PC-3 (cell line): ENCODE results near the gene SPAG4. TPM values are rescaled to one million over a fixed set of nuclear protein-coding genes. Genes with fewer than 3 reads are reported as not detected.

Experiments used
- ATAC-seq: fragments of 200-7000 bp; cut with Tn5 transposase; 2 replicates; pipeline ENCODE4 v1.9.1; 2020; ENCODE audit warnings: mild to moderate bottlenecking, moderate library complexity
- BruUV-seq: library from RNA; stranded (reverse); fragments of 400-500 nt; replicated peaks from 2 replicates; lab custom pipeline; 2021; lab: Mats Ljungman, UMichigan
- CTCF ChIA-PET: fragments of 300-600 bp; sonication (Branson Sonifier 250); formaldehyde crosslinking; loops from one replicate; lab custom pipeline; 2022; ENCODE audit warnings: antibody characterized with exemption; lab: Charles Lee
- POLR2A ChIA-PET: fragments of 300-600 bp; sonication (Branson Sonifier 250); formaldehyde crosslinking; loops from one replicate; lab custom pipeline; 2022; ENCODE audit warnings: antibody characterized with exemption; ENCODE audit not compliant: unreplicated experiment; lab: Charles Lee
- DNase-seq: peaks from one replicate; pipeline ENCODE4 v3.0.0-alpha.2; 2015
- H2AFZ ChIP-seq: fragments of 300-600 bp; sonication (generic); 2 replicates; pipeline ENCODE4 v1.6.0; 2016; ENCODE audit warnings: antibody characterized with exemption, low read length
- H3F3A ChIP-seq: fragments of 300-600 bp; sonication (generic); one replicate; pipeline ENCODE4 v1.6.0; 2017; ENCODE audit warnings: antibody characterized with exemption, low read length, control low read depth, mild to moderate bottlenecking; ENCODE audit not compliant: unreplicated experiment
- H3K27ac ChIP-seq: fragments of 300-600 bp; sonication (generic); 2 replicates; pipeline ENCODE4 v1.5.1; 2016; ENCODE audit warnings: mild to moderate bottlenecking, low read length
- H3K27me3 ChIP-seq: fragments of 300-600 bp; sonication (generic); 2 replicates; pipeline ENCODE4 v1.6.1; 2016; ENCODE audit warnings: low read length, mixed read lengths
- H3K36me3 ChIP-seq: fragments of 300-600 bp; sonication (generic); 2 replicates; pipeline ENCODE4 v1.6.1; 2016; ENCODE audit warnings: low read depth, mixed run types, low read length, mixed read lengths
- H3K4me1 ChIP-seq: fragments of 300-600 bp; sonication (generic); 2 replicates; pipeline ENCODE4 v1.5.1; 2016; ENCODE audit warnings: low read length; ENCODE audit not compliant: insufficient read depth
- H3K4me2 ChIP-seq: fragments of 300-600 bp; sonication (generic); 2 replicates; pipeline ENCODE4 v1.6.0; 2016; ENCODE audit warnings: low read length
- H3K4me3 ChIP-seq: fragments of 300-600 bp; sonication (generic); 2 replicates; pipeline ENCODE4 v1.5.1; 2016; ENCODE audit warnings: mild to moderate bottlenecking, low read length, mixed read lengths
- H3K79me2 ChIP-seq: fragments of 300-600 bp; sonication (generic); 2 replicates; pipeline ENCODE4 v1.6.1; 2017; ENCODE audit warnings: low read length, mixed read lengths
- H3K9ac ChIP-seq: fragments of 300-600 bp; sonication (generic); 2 replicates; pipeline ENCODE4 v1.6.0; 2016; ENCODE audit warnings: mild to moderate bottlenecking, low read length
- H3K9me2 ChIP-seq: fragments of 300-600 bp; sonication (generic); replicated peaks from 2 replicates; pipeline ENCODE4 v1.6.1; 2016; ENCODE audit warnings: mixed run types, low read length, mixed read lengths
- H3K9me3 ChIP-seq: fragments of 300-600 bp; sonication (generic); 2 replicates; pipeline ENCODE4 v1.6.1; 2016; ENCODE audit warnings: low read length, mixed read lengths
- H4K20me1 ChIP-seq: fragments of 300-600 bp; sonication (generic); 2 replicates; pipeline ENCODE4 v1.6.1; 2016; ENCODE audit warnings: low read length, mixed read lengths
- CTCF ChIP-seq: fragments of 300-600 bp; sonication (generic); conservative IDR thresholded peaks from 2 replicates; pipeline ENCODE4 v1.5.1; 2017; ENCODE audit warnings: antibody characterized with exemption, low read depth, mild to moderate bottlenecking, low read length
- EZH2 ChIP-seq: fragments of 300-600 bp; sonication (generic); IDR thresholded peaks from one replicate; pipeline ENCODE4 v1.6.1; 2017; ENCODE audit warnings: antibody characterized with exemption, mild to moderate bottlenecking, low read length; ENCODE audit not compliant: unreplicated experiment
- EZH2phosphoT487 ChIP-seq: fragments of 300-600 bp; sonication (generic); IDR thresholded peaks from 2 replicates; pipeline ENCODE4 v1.6.1; 2018; ENCODE audit warnings: mild to moderate bottlenecking, antibody characterized with exemption, low read length, borderline replicate concordance
- intact Hi-C: fragments of 100-400 bp; cut with micrococcal nuclease; formaldehyde crosslinking; loops from 2 replicates; pipeline ENCODE4 v1.9.0; 2023
- total RNA-seq: library from RNA; depleted of rRNA; stranded (reverse); fragments of >200 nt; gene quantifications from 2 replicates; pipeline ENCODE4 v1.2.3, GENCODE V29; 2014

SPAG4 gene
- total RNA-seq, 1 experiment from 2014 or later: 9.7 TPM

GRCh38 chr20:35654415-35654814 is 38.8 kb downstream of the SPAG4 start:
- H3F3A ChIP-seq: peaks cover 3% of the 10 kb centered on the region
- BruUV-seq: no TSS peak
- no peaks in the 10 kb centered on the region for H3K9me3 ChIP-seq
- ChIA-PET POLR2A (no interaction called here), CTCF (no interaction called here)
- no peak overlapping the region for H3K4me2 ChIP-seq
- H3K9ac ChIP-seq: no peak overlapping the region
- no peak for TF ChIP-seq EZH2phosphoT487
- no peak for TF ChIP-seq CTCF
- TF ChIP-seq EZH2: no peak
- peaks cover 56% of the 10 kb centered on the region for H3K36me3 ChIP-seq
- H3K9me2 ChIP-seq: no peaks in the 10 kb centered on the region
- no peaks in the 10 kb centered on the region for H3K4me1 ChIP-seq
- H4K20me1 ChIP-seq: peaks cover 81% of the 10 kb centered on the region
- no peak overlapping the region for H2AFZ ChIP-seq
- H3K27me3 ChIP-seq: no peaks in the 10 kb centered on the region
- peaks cover 100% of the 10 kb centered on the region for H3K79me2 ChIP-seq
- H3K27ac ChIP-seq: no peak overlapping the region
- intact Hi-C loops: no loop called here
- H3K4me3 ChIP-seq: no peak overlapping the region
- ATAC-seq (no peak), DNase-seq (no peak)

- CTCF ChIA-PET: no interaction called here
- Histone ChIP-seq H3K36me3 (peaks cover 46% of the 10 kb centered on the region), H2AFZ (no peak overlapping the region), H3K9me2 (no peaks in the 10 kb centered on the region), H3K27me3 (no peaks in the 10 kb centered on the region), H3K4me3 (no peak overlapping the region), H4K20me1 (peaks cover 93% of the 10 kb centered on the region), H3K4me2 (no peak overlapping the region), H3K4me1 (peaks cover 25% of the 10 kb centered on the region), H3K27ac (no peak overlapping the region), H3F3A (peaks cover 3% of the 10 kb centered on the region), H3K9me3 (no peaks in the 10 kb centered on the region), H3K79me2 (peaks cover 100% of the 10 kb centered on the region), H3K9ac (no peak overlapping the region)
- no peak for ATAC-seq
- TF ChIP-seq CTCF (no peak), EZH2phosphoT487 (no peak), EZH2 (no peak)
- intact Hi-C loops: no loop called here
- BruUV-seq: no TSS peak
- POLR2A ChIA-PET: no interaction called here
- DNase-seq: no peak
Measured at GRCh38 chr20:35657271-35657670, 41.6 kb downstream of the SPAG4 start.

- Histone ChIP-seq H4K20me1 (peaks cover 81% of the 10 kb centered on the region), H3K36me3 (peaks cover 16% of the 10 kb centered on the region), H3F3A (peaks cover 3% of the 10 kb centered on the region), H3K9me3 (no peaks in the 10 kb centered on the region), H3K27ac (no peak overlapping the region), H3K4me2 (peak overlapping the region; percentile 97), H2AFZ (no peak overlapping the region), H3K27me3 (no peaks in the 10 kb centered on the region), H3K4me3 (peak overlapping the region; percentile 79), H3K79me2 (peaks cover 98% of the 10 kb centered on the region), H3K9me2 (no peaks in the 10 kb centered on the region), H3K4me1 (peaks cover 33% of the 10 kb centered on the region), H3K9ac (no peak overlapping the region)
- no TSS peak for BruUV-seq
- CTCF ChIA-PET: no interaction called here
- intact Hi-C loops: loop anchor here (10.0 kb wide), 1 partner anchor 146 kb away; no protein-coding TSS in a partner anchor
- TF ChIP-seq CTCF (no peak), EZH2 (no peak), EZH2phosphoT487 (no peak)
- POLR2A ChIA-PET: no interaction called here
- DNase-seq (no peak), ATAC-seq (no peak)
Measured at GRCh38 chr20:35660122-35660937, 44.7 kb downstream of the SPAG4 start.
